ENCODE data around the gene PNPLA7.

The PNPLA7 gene

DNA sequence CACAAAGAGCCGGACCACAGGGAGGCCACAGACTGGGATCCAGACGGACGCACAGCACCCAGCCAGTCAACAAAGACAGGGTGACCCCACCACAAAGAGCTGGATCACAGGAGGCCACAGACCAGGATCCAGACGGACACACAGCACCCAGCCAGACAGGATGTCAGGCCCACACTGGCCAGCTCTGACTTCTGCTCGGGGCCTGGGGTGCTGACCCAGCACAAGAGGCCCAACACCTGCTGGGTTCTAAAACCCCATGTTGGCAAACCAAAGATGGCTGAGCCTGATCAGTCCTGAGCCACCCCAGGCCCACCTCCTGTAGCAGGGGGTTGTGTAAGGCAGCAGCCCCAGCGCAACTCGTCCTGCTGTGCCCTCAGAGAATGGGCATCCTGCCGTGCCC, 33.8 kb upstream of the PNPLA7 start:
- Histone ChIP-seq H3K27me3 (no peaks in the 10 kb centered on the region), H3K27ac (no peak overlapping the region), H3K4me3 (ENCODE audit: low read depth in 1 of 2, low read length in 1 of 2) (no peak overlapping the region), H3K4me1 (ENCODE audit: control insufficient read depth in 1 of 2, insufficient read depth in 1 of 2, low read depth in 1 of 2, low read length in 1 of 2) (peaks cover 4 to 5% of the 10 kb centered on the region in 2 experiments), H3K9me3 (no peaks in the 10 kb centered on the region), H3K36me3 (no peaks in the 10 kb centered on the region)
- TF ChIP-seq, protein P1, sequence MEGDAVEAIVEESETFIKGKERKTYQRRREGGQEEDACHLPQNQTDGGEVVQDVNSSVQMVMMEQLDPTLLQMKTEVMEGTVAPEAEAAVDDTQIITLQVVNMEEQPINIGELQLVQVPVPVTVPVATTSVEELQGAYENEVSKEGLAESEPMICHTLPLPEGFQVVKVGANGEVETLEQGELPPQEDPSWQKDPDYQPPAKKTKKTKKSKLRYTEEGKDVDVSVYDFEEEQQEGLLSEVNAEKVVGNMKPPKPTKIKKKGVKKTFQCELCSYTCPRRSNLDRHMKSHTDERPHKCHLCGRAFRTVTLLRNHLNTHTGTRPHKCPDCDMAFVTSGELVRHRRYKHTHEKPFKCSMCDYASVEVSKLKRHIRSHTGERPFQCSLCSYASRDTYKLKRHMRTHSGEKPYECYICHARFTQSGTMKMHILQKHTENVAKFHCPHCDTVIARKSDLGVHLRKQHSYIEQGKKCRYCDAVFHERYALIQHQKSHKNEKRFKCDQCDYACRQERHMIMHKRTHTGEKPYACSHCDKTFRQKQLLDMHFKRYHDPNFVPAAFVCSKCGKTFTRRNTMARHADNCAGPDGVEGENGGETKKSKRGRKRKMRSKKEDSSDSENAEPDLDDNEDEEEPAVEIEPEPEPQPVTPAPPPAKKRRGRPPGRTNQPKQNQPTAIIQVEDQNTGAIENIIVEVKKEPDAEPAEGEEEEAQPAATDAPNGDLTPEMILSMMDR (IDR thresholded peaks at IDR 0.05), result no peak

DNA sequence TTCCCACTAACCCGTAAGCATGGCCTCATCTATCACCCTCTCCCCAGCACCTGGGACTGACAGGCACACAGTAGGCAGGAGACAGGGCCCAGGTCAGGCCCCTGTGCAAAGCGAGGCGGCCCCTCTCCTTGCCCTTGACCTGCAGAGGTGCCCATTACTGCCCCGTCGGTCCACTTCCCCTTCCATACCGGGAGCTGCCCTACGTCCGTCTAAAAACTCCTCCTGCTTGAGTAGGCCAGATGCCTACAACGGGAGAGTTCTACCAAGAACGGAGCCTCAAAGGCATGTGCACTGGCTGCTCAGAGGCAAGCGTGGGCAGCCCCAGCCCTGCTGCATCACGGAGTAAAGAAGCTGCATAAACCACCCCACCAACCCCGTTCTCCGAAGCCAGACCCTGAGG, 33.1 kb upstream of the PNPLA7 start:
- Histone ChIP-seq H3K4me1 (ENCODE audit: control insufficient read depth in 1 of 2, insufficient read depth in 1 of 2, low read depth in 1 of 2, low read length in 1 of 2) (peaks cover 7 to 9% of the 10 kb centered on the region in 2 experiments), H3K9me3 (no peaks in the 10 kb centered on the region), H3K4me3 (ENCODE audit: low read depth in 1 of 2, low read length in 1 of 2) (no peak overlapping the region), H3K27ac (no peak overlapping the region), H3K36me3 (no peaks in the 10 kb centered on the region), H3K27me3 (no peaks in the 10 kb centered on the region)
- TF ChIP-seq, protein P1 (IDR thresholded peaks at IDR 0.05), result no peak

DNA sequence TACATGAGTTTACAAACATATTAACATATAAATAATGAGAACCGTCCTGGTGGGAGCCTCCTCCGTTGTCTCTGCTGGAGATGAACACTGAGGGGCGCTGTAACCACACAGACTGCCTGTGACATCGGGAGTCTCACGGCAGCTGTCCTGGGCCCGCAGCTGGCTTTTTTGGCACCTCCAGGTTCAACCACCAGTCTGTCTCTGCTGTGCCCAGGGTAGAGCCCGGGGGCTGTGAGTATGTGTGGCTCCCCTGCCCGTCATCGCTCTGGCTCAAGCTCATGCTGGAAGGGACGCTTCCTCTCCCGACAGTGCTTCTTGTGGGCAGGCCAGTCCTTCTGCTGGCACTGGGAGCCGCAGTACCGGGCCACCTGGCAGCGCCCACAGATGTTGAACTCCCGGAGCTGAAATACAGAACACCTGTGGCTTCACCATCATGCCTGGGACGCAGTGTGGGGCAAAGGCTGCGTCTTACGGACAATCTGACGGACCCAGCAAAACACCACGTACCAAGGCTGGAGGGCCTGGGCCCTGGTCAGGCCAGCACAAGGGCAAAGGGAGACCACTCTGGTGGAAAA, 32.2 kb upstream of the PNPLA7 start:
- TF ChIP-seq, protein P1 (IDR thresholded peaks at IDR 0.05), result no peak
- Histone ChIP-seq H3K27me3 (no peaks in the 10 kb centered on the region), H3K36me3 (no peaks in the 10 kb centered on the region), H3K4me3 (ENCODE audit: low read depth in 1 of 2, low read length in 1 of 2) (no peak overlapping the region), H3K9me3 (no peaks in the 10 kb centered on the region), H3K27ac (no peak overlapping the region), H3K4me1 (ENCODE audit: control insufficient read depth in 1 of 2, insufficient read depth in 1 of 2, low read depth in 1 of 2, low read length in 1 of 2) (peaks cover 17 to 18% of the 10 kb centered on the region in 2 experiments)

DNA sequence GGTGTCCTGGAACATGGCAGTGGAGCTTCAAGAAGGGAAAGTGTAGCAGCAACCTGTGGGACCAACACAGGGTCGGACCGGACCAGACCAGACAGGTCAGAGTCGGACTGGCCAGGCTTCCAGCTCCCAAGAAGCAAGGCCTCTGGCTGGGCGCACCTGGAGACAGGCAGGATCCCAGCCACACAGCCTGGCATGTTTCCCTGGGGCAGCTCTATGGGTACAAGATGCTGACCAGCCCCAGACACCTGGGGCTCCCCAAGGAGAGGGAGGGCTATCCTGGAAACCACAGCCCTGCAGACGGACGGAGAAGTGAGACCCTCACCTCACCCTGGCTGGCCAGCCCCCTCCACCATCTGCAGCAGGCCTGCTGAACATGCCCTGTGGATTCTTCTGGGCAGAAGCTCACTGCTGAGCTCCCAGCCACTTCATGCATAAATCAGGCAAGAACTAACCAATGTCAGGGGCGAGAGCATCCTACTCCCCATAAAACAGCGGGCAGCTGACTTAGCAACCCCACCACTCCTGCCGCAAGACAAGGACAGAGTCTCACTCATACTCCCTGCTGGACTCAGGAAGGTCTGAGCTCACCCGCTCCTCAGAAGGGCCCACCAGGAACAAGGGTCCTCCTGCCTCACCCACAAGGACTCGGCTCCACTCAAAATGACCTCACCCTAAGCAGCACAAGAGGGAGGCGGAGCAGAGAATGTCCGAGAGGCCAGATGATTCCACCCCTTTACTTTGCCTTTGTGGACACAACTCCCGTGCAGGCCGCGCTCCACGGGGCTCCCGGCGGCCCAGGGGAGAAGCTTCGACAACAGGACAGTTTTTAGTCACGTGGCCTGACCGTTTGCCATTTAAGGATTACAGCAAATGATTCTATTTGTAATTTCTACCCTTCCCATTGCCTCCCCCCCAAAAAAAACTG, 31.4 kb upstream of the PNPLA7 start:
- no peaks in the 10 kb centered on the region for H3K36me3 ChIP-seq
- no peaks in the 10 kb centered on the region for H3K27me3 ChIP-seq
- no peak overlapping the region for H3K4me3 ChIP-seq (ENCODE audit: low read depth in 1 of 2, low read length in 1 of 2)
- no peaks in the 10 kb centered on the region for H3K9me3 ChIP-seq
- H3K27ac ChIP-seq, result no peak overlapping the region
- peaks cover 20 to 21% of the 10 kb centered on the region in 2 experiments for H3K4me1 ChIP-seq (ENCODE audit: control insufficient read depth in 1 of 2, insufficient read depth in 1 of 2, low read depth in 1 of 2, low read length in 1 of 2)
- TF ChIP-seq, protein P1 (IDR thresholded peaks at IDR 0.05), result no peak

GRCh38 chr9:137580954-137581322, 30.7 kb upstream of the PNPLA7 start:
- H3K27ac ChIP-seq, result no peak overlapping the region
- no peaks in the 10 kb centered on the region for H3K9me3 ChIP-seq
- no peaks in the 10 kb centered on the region for H3K27me3 ChIP-seq
- peaks cover 1% of the 10 kb centered on the region for H3K36me3 ChIP-seq
- TF ChIP-seq, protein P1 (IDR thresholded peaks at IDR 0.05), result no peak
- H3K4me1 ChIP-seq (ENCODE audit: control insufficient read depth in 1 of 2, insufficient read depth in 1 of 2, low read depth in 1 of 2, low read length in 1 of 2), result peaks cover 24 to 25% of the 10 kb centered on the region in 2 experiments
- H3K4me3 ChIP-seq (ENCODE audit: low read depth in 1 of 2, low read length in 1 of 2), result no peak overlapping the region
